RWPE1 (cell line): ENCODE results near the gene KCNQ5.

ENCODE experiments used
- CTCF ChIA-PET: fragments of 350-600 bp; sonication (Branson Sonifier 250); formaldehyde crosslinking; extraction: SDS; loops from one replicate; lab custom pipeline; 2021; lab: Yijun Ruan, JAX
- POLR2A ChIA-PET: fragments of 400-600 bp; formaldehyde crosslinking; extraction: SDS; loops from one replicate; lab custom pipeline; 2020; ENCODE audit warnings: antibody characterized with exemption; ENCODE audit not compliant: low non-redundant PET; lab: Yijun Ruan, JAX
- DNase-seq: peaks from one replicate; pipeline ENCODE4 v3.0.0; 2012; ENCODE audit warnings: low spot score
- H3K27ac ChIP-seq: fragments of 450-650 bp; 2 replicates; pipeline ENCODE4 v1.5.1; 2017
- TF ChIP-seq, protein P1 (sequence below): fragments of 450-650 bp; conservative IDR thresholded peaks from 2 replicates; pipeline ENCODE4 v1.5.1; 2017; ENCODE audit warnings: low read depth, mild to moderate bottlenecking

The KCNQ5 gene

GRCh38 chr6:72677740-72678139 lies 55.9 kb downstream of the KCNQ5 start:
- H3K27ac ChIP-seq: no peak overlapping the region
- POLR2A ChIA-PET: no interaction called here
- CTCF ChIA-PET: no interaction called here
- DNase-seq: no peak
- TF ChIP-seq, protein P1, sequence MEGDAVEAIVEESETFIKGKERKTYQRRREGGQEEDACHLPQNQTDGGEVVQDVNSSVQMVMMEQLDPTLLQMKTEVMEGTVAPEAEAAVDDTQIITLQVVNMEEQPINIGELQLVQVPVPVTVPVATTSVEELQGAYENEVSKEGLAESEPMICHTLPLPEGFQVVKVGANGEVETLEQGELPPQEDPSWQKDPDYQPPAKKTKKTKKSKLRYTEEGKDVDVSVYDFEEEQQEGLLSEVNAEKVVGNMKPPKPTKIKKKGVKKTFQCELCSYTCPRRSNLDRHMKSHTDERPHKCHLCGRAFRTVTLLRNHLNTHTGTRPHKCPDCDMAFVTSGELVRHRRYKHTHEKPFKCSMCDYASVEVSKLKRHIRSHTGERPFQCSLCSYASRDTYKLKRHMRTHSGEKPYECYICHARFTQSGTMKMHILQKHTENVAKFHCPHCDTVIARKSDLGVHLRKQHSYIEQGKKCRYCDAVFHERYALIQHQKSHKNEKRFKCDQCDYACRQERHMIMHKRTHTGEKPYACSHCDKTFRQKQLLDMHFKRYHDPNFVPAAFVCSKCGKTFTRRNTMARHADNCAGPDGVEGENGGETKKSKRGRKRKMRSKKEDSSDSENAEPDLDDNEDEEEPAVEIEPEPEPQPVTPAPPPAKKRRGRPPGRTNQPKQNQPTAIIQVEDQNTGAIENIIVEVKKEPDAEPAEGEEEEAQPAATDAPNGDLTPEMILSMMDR: no peak

DNA sequence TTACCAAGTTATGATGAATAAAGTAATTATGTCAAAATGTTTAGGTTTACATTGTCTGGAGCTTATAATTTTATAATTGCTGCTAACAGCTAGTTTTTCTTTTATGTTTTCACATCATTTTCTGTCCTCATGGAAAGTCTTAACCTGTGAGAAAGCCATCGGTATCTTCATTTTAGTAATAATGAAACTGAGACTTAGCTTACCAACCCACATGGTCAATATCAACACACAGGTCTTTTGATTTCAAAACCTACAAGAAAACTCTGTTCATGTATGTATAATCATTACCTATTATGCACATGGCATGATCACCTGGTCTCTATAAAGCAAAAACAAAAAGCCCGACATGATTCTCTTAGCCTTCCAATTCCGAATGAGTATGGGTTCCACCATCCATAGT lies 61.9 kb downstream of the KCNQ5 start:
- ChIA-PET POLR2A (no interaction called here), CTCF (interaction anchor here (0.7 kb wide), 2 partner anchors 278 to 449 kb away, joined by 5 to 7 read pairs; no protein-coding TSS in a partner anchor)

DNA sequence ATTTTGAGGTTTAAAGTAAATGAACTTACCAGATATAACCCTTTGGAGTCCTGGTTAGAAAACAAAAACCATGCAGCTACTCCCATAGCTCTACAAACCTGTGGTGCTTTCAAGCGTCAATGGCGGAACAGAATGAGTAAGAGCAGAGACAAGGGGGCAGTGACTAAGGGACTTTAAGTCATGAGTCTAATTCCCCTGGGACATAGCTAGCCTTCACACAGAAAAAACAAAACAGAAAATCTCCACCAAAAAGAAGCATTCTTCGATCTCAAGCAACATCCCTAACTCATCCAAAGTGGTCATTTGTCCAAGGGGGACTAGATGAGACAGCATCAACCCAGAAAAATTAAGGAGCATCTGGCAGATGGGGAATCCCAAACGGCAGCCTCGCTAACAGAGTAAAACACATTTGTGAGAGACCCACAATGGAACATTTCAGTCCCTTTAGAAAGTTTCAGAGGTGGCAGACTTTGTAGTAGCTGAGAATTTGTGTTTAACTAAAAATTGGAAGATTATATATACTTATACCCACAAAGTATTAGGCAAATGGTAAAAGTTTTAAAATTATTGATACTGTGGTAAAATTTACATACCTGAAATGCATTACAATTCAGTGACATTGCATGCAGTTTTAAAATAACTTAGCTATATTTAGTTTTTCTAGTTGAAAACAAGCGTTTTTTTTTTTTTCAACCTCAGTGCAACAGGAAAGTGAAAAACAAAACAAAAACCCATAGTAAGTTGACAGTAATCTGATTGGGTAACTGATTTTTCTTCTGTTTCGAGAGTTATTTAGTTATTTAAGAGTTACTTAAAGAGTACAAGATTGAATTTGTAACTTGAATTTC lies 67.5 kb downstream of the KCNQ5 start:
- POLR2A ChIA-PET: interaction anchor here (0.6 kb wide), 1 partner anchor 11 kb away, joined by 3 read pairs; no protein-coding TSS in a partner anchor
- no peak overlapping the region for H3K27ac ChIP-seq
- TF ChIP-seq, protein P1: no peak
- DNase-seq: no peak
- CTCF ChIA-PET: interaction anchor here (0.7 kb wide), 1 partner anchor 386 kb away, joined by 3 read pairs; no protein-coding TSS in a partner anchor

More for the DNA sequence above, 61.9 kb downstream of the KCNQ5 start:
- H3K27ac ChIP-seq: no peak overlapping the region
- DNase-seq: no peak
- TF ChIP-seq, protein P1: no peak

- ChIA-PET CTCF (interaction anchor here (0.6 kb wide), 1 partner anchor 53 kb away, joined by 3 read pairs; no protein-coding TSS in a partner anchor), POLR2A (no interaction called here)
- TF ChIP-seq, protein P1: no peak
- H3K27ac ChIP-seq: no peak overlapping the region
- DNase-seq: no peak
Observed at GRCh38 chr6:72691249-72691648, 69.4 kb downstream of the KCNQ5 start.

DNA sequence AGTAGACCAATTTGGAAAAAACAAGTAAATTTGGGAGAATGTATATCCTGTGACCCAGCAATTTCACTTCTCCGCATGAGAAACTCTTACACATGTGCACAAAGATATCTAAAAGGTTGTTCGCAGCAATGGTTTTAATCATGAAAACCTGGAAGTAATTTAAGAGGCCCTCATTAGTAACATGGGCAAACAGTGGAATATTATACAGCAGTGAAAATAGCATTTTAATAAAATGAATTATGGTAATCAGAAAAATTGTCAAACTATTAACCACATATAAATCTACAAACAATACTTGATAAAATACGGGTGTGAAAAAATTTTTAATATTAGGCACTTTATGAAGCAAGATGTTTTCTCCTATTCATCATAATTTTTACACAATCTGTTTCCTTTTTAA lies 74.2 kb downstream of the KCNQ5 start:
- CTCF ChIA-PET: no interaction called here
- no peak overlapping the region for H3K27ac ChIP-seq
- TF ChIP-seq, protein P1: no peak
- DNase-seq: no peak
- POLR2A ChIA-PET: no interaction called here

GRCh38 chr6:72699159-72699558 lies 77.3 kb downstream of the KCNQ5 start:
- H3K27ac ChIP-seq: no peak overlapping the region
- DNase-seq: no peak
- POLR2A ChIA-PET: no interaction called here
- TF ChIP-seq, protein P1: no peak
- CTCF ChIA-PET: interaction anchor here (0.6 kb wide), 1 partner anchor 564 kb away, joined by 3 read pairs; no protein-coding TSS in a partner anchor
